Activated CD8-positive, alpha-beta memory T cell treated with anti-CD3 and anti-CD28 coated beads for 4 hours (primary cell): ENCODE measurements around the gene TM2D1.

ENCODE experiments used
- DNase-seq, 2 donors: peaks; one replicate each; pipeline ENCODE4 v3.0.0-alpha.2; 2020; ENCODE audit warnings: low read depth in 2 of 2

TM2D1 gene

GRCh38 chr1:61644303-61644702 lies 80.6 kb downstream of the TM2D1 start:
- no peak for DNase-seq

GRCh38 chr1:61642475-61643232 lies 82.3 kb downstream of the TM2D1 start:
- DNase-seq = no peak

GRCh38 chr1:61641578-61642336 lies 83.2 kb downstream of the TM2D1 start:
- DNase-seq = peak; percentile 5 to 14

- DNase-seq = no peak
Observed at GRCh38 chr1:61640531-61641530, 84.1 kb downstream of the TM2D1 start.

GRCh38 chr1:61639608-61640336 lies 85.2 kb downstream of the TM2D1 start:
- DNase-seq = no peak

- DNase-seq = no peak
Observed at GRCh38 chr1:61638911-61639605, 85.9 kb downstream of the TM2D1 start.

GRCh38 chr1:61638296-61638695 lies 86.6 kb downstream of the TM2D1 start:
- no peak for DNase-seq

GRCh38 chr1:61637470-61637869 lies 87.5 kb downstream of the TM2D1 start:
- no peak for DNase-seq

GRCh38 chr1:61636814-61637213 lies 88.1 kb downstream of the TM2D1 start:
- DNase-seq = no peak

GRCh38 chr1:61636376-61636775 lies 88.6 kb downstream of the TM2D1 start:
- no peak for DNase-seq

GRCh38 chr1:61635557-61635956 lies 89.4 kb downstream of the TM2D1 start:
- no peak for DNase-seq

GRCh38 chr1:61631436-61631835 lies 93.5 kb downstream of the TM2D1 start:
- no peak for DNase-seq
